OCI-LY3 (cell line): ENCODE measurements around the gene MAD1L1.

Experiments
- EZH2phosphoT487 ChIP-seq: fragments of 200-600 bp; shearing (Covaris generic); IDR thresholded peaks from 2 replicates; pipeline ENCODE4 v1.6.1; 2018; ENCODE audit warnings: antibody characterized with exemption, mixed run types, low read depth
- TF ChIP-seq, protein P1 (sequence below): fragments of 200-600, 300-600 bp; sonication (generic); IDR thresholded peaks from 2 replicates; pipeline ENCODE4 v1.5.1; 2014; ENCODE audit warnings: antibody characterized with exemption, low read length, low read depth

GRCh38 chr7:1972744-1973143 is 260.0 kb downstream of the MAD1L1 start:
- TF ChIP-seq, protein P1, sequence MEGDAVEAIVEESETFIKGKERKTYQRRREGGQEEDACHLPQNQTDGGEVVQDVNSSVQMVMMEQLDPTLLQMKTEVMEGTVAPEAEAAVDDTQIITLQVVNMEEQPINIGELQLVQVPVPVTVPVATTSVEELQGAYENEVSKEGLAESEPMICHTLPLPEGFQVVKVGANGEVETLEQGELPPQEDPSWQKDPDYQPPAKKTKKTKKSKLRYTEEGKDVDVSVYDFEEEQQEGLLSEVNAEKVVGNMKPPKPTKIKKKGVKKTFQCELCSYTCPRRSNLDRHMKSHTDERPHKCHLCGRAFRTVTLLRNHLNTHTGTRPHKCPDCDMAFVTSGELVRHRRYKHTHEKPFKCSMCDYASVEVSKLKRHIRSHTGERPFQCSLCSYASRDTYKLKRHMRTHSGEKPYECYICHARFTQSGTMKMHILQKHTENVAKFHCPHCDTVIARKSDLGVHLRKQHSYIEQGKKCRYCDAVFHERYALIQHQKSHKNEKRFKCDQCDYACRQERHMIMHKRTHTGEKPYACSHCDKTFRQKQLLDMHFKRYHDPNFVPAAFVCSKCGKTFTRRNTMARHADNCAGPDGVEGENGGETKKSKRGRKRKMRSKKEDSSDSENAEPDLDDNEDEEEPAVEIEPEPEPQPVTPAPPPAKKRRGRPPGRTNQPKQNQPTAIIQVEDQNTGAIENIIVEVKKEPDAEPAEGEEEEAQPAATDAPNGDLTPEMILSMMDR = no peak
- TF ChIP-seq EZH2phosphoT487 = no peak
